ENCODE data around the gene OCEL1.

DNA sequence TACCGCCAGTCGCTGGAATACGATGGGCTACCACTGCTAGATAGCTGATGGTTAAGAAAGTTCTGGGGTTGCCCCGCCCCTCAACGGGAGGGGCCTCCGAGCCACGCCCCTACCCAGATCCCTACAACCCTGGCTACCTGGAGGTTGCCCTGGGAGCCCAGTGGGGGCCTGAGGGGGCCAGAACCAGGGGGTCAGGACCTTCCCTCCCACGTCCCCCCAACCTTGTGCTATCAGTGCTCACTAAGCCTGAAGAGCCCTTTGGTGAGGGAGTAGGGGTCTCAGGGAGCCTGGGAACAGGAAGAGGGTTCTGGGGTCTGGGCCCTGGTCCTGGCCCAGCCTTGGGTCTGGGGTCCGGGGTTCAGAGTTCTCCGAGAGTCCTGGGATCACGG is 8.9 kb downstream of the OCEL1 start:
- no peak for TF ChIP-seq CTCF (conservative IDR thresholded peaks at IDR 0.05 in 1 of 2, IDR thresholded peaks at IDR 0.05 in 1 of 2; ENCODE audit: extremely low read depth in 1 of 2, insufficient read depth in 1 of 2, low read depth in 1 of 2, low read length in 2 of 2)
- no peak for TF ChIP-seq EZH2 (IDR thresholded peaks at IDR 0.05; ENCODE audit: borderline replicate concordance, low read length)

Data from mammary epithelial cell (primary cell).